K562 (cell line): Measurements from ENCODE around the gene REPS1.

Source experiments
- CHD2 ChIP-seq: IDR thresholded peaks from 2 replicates; pipeline ENCODE4 v1.6.1; 2011; ENCODE audit warnings: low read depth, low read length
- ZNF507 ChIP-seq: conservative IDR thresholded peaks from 2 replicates; pipeline ENCODE4 v1.6.1; 2017; ENCODE audit warnings: missing genetic modification characterization, missing compliant biosample characterization

DNA sequence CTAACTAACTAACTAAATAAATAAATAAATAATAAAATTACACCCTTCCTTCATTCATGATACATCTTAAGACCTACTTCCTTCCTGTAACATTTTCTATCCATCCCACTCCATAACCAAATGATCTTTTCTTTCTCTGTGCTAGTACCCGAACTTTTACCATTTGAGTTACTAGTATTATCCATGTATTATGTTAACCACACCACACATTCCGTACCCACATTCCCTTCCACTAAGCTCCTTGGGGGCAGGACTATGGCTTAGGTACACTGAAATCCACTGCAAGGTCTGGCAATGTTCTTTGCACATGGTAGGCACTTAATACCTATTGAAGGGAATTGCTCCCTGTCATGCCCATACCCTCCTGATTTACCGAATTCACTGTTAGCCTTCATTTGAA, 24.9 kb downstream of the REPS1 start:
- TF ChIP-seq ZNF507 (tag) (no peak), CHD2 (no peak)
